NCI-H345 (cell line): ENCODE measurements around the gene DENND4A.
"Not testable (repeated sequence)": the region's sequence is repeated elsewhere in the genome, so short reads cannot be mapped to it uniquely, and the experiment has no call there.

ENCODE experiments used
- DNase-seq: peaks from one replicate; lab custom pipeline; 2025; lab: John Stamatoyannopoulos, UW

DENND4A gene

GRCh38 chr15:65789105-65789504, 3.0 kb downstream of the DENND4A start:
- DNase-seq = no peak

- no peak for DNase-seq
These were observed 4.8 kb downstream of the DENND4A start for GRCh38 chr15:65787260-65787659.

- DNase-seq = no peak
These were observed 6.9 kb downstream of the DENND4A start for GRCh38 chr15:65785151-65785550.

GRCh38 chr15:65783872-65784271, 8.2 kb downstream of the DENND4A start:
- DNase-seq = no peak

GRCh38 chr15:65782096-65782495, 10.0 kb downstream of the DENND4A start:
- DNase-seq = no peak

- DNase-seq = not testable (repeated sequence)
These were observed 13.4 kb downstream of the DENND4A start for GRCh38 chr15:65778701-65779100.

GRCh38 chr15:65778269-65778668, 13.8 kb downstream of the DENND4A start:
- DNase-seq = no peak

GRCh38 chr15:65777843-65778242, 14.2 kb downstream of the DENND4A start:
- DNase-seq = no peak

GRCh38 chr15:65777053-65777452, 15.0 kb downstream of the DENND4A start:
- DNase-seq = no peak

GRCh38 chr15:65773386-65774111, 18.5 kb downstream of the DENND4A start:
- DNase-seq = no peak

GRCh38 chr15:65772930-65773329, 19.2 kb downstream of the DENND4A start:
- DNase-seq = no peak

GRCh38 chr15:65771870-65772269, 20.2 kb downstream of the DENND4A start:
- DNase-seq = no peak

GRCh38 chr15:65769482-65769881, 22.6 kb downstream of the DENND4A start:
- no peak for DNase-seq

GRCh38 chr15:65767895-65768294, 24.2 kb downstream of the DENND4A start:
- no peak for DNase-seq

- DNase-seq = no peak
These were observed 24.9 kb downstream of the DENND4A start for GRCh38 chr15:65767264-65767595.

GRCh38 chr15:65766422-65767263, 25.4 kb downstream of the DENND4A start:
- DNase-seq = peak; percentile 26

- no peak for DNase-seq
These were observed 27.0 kb downstream of the DENND4A start for GRCh38 chr15:65765106-65765505.

GRCh38 chr15:65762914-65763787, 28.9 kb downstream of the DENND4A start:
- no peak for DNase-seq

GRCh38 chr15:65762399-65762798, 29.7 kb downstream of the DENND4A start:
- no peak for DNase-seq

GRCh38 chr15:65761210-65761926, 30.7 kb downstream of the DENND4A start:
- DNase-seq = no peak

- DNase-seq = no peak
These were observed 32.7 kb downstream of the DENND4A start for GRCh38 chr15:65759441-65759840.

GRCh38 chr15:65758242-65758641, 33.9 kb downstream of the DENND4A start:
- DNase-seq = no peak
